Activated naive CD8-positive, alpha-beta T cell treated with anti-CD3 and anti-CD28 coated beads for 36 hours (primary cell): ENCODE results near the gene TPRA1. TPM values are rescaled to one million over a fixed set of nuclear protein-coding genes. Genes with fewer than 3 reads are reported as not detected.

Experiments used
- DNase-seq: peaks from one replicate; pipeline ENCODE4 v3.0.0; 2021
- H3K27ac Mint-ChIP-seq: one replicate; pipeline ENCODE4 v1.8.0; 2022; ENCODE audit warnings: mild to moderate bottlenecking, moderate library complexity, mixed read lengths
- H3K27me3 Mint-ChIP-seq: one replicate; pipeline ENCODE4 v1.8.0; 2022; ENCODE audit warnings: mild to moderate bottlenecking, mixed read lengths
- H3K36me3 Mint-ChIP-seq: one replicate; pipeline ENCODE4 v1.8.0; 2021; ENCODE audit warnings: mild to moderate bottlenecking, mixed read lengths
- H3K4me1 Mint-ChIP-seq: one replicate; pipeline ENCODE4 v1.8.0; 2021; ENCODE audit warnings: mixed read lengths
- H3K4me3 Mint-ChIP-seq: one replicate; pipeline ENCODE4 v1.8.0; 2022; ENCODE audit warnings: mild to moderate bottlenecking, moderate library complexity, mixed read lengths
- H3K9me3 Mint-ChIP-seq: one replicate; pipeline ENCODE4 v1.8.0; 2022; ENCODE audit warnings: mixed read lengths
- total RNA-seq, 2 experiments: library from RNA; stranded (reverse); gene quantifications; one replicate each; pipeline ENCODE4 v1.2.3, GENCODE V29; 2021

Gene TPRA1
- total RNA-seq, 2 experiments from 2014 or later, result 29.4 to 32.3 TPM

DNA sequence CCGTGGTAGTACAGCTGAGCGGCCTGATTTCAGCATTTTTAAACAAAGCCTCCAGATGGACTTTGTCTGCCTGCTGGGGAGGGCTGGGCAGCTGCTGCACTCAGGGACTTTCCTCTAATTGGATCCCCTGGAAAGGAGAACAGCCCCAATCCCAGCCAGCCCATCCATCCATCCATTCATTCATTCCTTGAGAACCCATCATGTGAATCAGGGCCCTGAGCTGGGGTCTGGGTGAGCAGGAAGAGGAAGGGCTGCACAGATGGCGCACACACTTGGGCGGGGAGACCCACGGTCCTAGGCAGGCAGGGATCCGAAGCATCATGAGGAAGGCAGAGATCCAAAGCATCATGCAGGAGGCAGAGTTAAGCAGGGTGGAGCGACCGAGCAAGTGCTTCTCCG lies 45.7 kb downstream of the TPRA1 start:
- Mint-ChIP-seq H3K4me3 (no peak overlapping the region), H3K27me3 (no peaks in the 10 kb centered on the region), H3K27ac (no peak overlapping the region), H3K36me3 (no peaks in the 10 kb centered on the region), H3K9me3 (no peaks in the 10 kb centered on the region), H3K4me1 (peaks cover 9% of the 10 kb centered on the region)
- DNase-seq, result no peak

DNA sequence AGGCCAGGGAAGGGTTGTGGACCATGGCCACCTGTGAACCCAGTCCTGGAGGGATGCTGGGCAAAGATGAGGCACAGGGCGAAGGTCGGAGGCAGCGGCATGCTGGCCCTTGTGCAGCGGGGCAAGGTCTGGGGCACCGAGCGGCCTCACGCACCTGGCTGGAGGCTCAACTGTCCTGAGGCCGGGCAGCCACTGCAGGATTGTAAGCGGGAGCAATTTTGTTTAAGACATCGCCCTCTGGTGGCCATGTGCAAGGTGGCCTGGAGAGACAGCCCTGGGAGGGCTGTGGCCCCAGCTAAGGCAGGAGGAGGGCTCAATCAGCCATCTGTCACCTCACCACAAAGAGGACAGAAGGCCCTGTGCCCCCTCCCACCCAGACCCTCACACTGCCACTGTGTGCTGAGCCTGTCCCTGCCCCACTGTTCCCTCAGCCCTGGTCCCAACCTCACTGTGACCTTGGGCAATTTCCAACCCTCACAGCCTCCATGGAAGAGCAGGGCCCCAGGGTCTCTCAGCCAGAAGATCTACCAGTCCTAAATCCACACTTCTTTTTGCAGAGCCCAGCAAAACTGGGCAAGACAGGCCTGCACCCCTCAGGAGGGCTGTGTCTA lies 46.2 kb downstream of the TPRA1 start:
- no peaks in the 10 kb centered on the region for H3K27me3 Mint-ChIP-seq
- no peaks in the 10 kb centered on the region for H3K36me3 Mint-ChIP-seq
- H3K9me3 Mint-ChIP-seq, result no peaks in the 10 kb centered on the region
- peaks cover 9% of the 10 kb centered on the region for H3K4me1 Mint-ChIP-seq
- no peak overlapping the region for H3K27ac Mint-ChIP-seq
- DNase-seq, result peak; percentile 60
- H3K4me3 Mint-ChIP-seq, result no peak overlapping the region

DNA sequence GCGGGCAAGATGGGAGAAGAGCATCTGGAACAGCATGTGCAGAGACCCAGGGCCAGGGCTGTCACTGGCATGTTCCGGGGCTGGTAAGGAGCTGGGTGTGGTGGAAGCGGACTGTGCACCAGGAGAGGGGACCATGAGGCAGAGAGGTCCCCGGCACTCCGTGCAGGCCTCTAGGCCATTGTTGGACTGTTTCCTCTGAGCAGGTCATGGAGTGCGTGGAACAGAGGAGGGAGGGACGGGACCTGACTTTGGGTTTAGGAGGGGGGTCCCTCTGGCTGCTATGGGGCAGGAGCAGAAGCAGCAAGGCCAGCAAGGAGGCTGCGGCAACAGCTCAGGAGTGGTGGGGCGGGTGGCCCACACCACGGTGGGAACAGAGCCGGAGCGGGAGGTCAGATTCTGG lies 47.1 kb downstream of the TPRA1 start:
- no peaks in the 10 kb centered on the region for H3K27me3 Mint-ChIP-seq
- H3K36me3 Mint-ChIP-seq, result no peaks in the 10 kb centered on the region
- DNase-seq, result no peak
- H3K4me3 Mint-ChIP-seq, result no peak overlapping the region
- peaks cover 9% of the 10 kb centered on the region for H3K4me1 Mint-ChIP-seq
- H3K27ac Mint-ChIP-seq, result no peak overlapping the region
- H3K9me3 Mint-ChIP-seq, result no peaks in the 10 kb centered on the region

DNA sequence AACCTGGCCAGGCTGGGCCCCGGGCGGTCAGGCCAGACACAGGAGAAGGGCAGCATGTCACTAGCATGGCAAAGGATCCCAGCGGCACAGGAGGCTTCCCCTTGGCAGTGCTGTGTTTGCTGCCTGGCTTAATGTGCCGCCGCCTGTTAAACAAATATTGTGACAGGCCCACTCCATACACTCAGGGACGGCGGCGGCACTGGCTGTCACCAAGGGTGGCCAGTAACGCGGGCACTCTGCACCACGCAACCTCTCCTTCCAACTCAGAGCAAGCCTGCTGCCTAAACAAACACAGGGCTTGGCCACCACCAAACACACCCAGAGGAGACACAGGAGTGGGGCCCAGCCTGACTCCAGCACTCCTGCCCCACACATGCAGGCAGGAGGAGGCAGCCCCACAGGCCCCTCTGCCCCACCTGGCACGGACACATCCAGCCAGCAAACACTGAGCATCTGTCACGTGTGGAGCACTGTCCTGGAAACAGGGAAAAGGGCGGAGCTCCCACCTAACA lies 48.0 kb downstream of the TPRA1 start:
- DNase-seq, result no peak
- Mint-ChIP-seq H3K36me3 (no peaks in the 10 kb centered on the region), H3K9me3 (no peaks in the 10 kb centered on the region), H3K4me1 (peaks cover 5% of the 10 kb centered on the region), H3K4me3 (no peak overlapping the region), H3K27ac (no peak overlapping the region), H3K27me3 (no peaks in the 10 kb centered on the region)

- Mint-ChIP-seq H3K4me3 (no peak overlapping the region), H3K27ac (no peak overlapping the region), H3K27me3 (peaks cover 4% of the 10 kb centered on the region), H3K4me1 (no peaks in the 10 kb centered on the region), H3K9me3 (no peaks in the 10 kb centered on the region), H3K36me3 (no peaks in the 10 kb centered on the region)
- DNase-seq, result no peak
Observed at GRCh38 chr3:127541320-127541719, 49.2 kb downstream of the TPRA1 start.

DNA sequence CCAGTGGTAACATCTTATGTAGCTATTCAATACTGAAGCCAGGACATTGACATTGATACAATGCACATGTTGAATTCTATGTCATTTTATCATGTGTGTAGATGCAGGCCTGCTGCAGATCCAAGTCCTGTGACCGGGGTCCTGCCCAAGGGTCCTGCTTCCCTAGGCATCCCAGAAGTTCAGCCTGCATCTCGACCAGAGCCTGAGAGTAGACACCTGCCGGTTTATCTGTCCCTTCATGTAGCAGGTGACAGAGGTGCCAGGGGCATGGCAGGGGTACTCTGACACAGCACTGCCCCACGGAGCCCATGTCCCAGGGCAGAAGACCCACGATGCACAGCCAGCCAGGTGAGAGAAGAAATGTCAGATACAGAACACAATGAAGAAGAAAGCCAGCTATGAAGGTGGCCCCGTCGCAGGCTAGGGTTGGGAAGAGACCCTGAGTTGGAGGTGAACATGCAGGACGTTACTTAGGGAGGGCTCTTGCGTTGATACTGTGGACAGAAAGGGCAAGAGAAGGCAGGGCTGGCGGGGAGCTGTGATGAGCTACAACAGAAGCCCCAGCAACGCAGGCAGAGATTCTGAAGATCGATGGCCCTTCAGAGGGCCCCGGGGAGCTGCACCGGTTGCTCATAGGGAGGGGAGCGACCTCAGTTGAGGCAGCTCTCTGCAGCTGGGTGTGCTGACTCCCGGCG lies 51.0 kb downstream of the TPRA1 start:
- H3K36me3 Mint-ChIP-seq, result no peaks in the 10 kb centered on the region
- no peaks in the 10 kb centered on the region for H3K4me1 Mint-ChIP-seq
- no peak overlapping the region for H3K27ac Mint-ChIP-seq
- H3K27me3 Mint-ChIP-seq, result peaks cover 4% of the 10 kb centered on the region
- no peak overlapping the region for H3K4me3 Mint-ChIP-seq
- H3K9me3 Mint-ChIP-seq, result no peaks in the 10 kb centered on the region
- DNase-seq, result no peak

DNA sequence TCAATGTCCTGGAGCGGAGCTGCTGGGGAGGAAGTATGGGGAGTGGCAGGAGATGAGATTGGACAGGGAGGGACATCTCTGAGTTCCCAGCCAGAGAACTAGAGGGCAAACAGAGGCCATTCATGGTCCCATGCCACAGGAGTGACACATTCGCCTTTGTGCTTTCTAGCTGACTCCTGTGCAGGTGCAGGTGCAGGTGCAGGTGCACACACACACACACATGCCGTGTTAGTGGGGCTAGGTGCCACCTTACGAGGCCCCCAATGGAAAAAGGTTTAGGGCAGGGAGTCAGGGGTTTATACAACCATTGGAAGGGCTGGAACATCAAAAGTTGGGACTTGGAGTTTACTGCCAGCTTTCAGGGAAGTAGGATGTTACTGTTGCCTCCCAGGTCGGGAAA lies 52.0 kb downstream of the TPRA1 start:
- no peaks in the 10 kb centered on the region for H3K36me3 Mint-ChIP-seq
- H3K27me3 Mint-ChIP-seq, result peaks cover 4% of the 10 kb centered on the region
- DNase-seq, result no peak
- H3K4me1 Mint-ChIP-seq, result no peaks in the 10 kb centered on the region
- no peaks in the 10 kb centered on the region for H3K9me3 Mint-ChIP-seq
- H3K27ac Mint-ChIP-seq, result no peak overlapping the region
- no peak overlapping the region for H3K4me3 Mint-ChIP-seq

- Mint-ChIP-seq H3K4me1 (no peaks in the 10 kb centered on the region), H3K9me3 (no peaks in the 10 kb centered on the region), H3K27me3 (peaks cover 4% of the 10 kb centered on the region), H3K36me3 (no peaks in the 10 kb centered on the region), H3K27ac (no peak overlapping the region), H3K4me3 (no peak overlapping the region)
- DNase-seq, result no peak
Observed at GRCh38 chr3:127536830-127537812, 53.4 kb downstream of the TPRA1 start.

- H3K27me3 Mint-ChIP-seq, result peaks cover 4% of the 10 kb centered on the region
- no peak for DNase-seq
- H3K9me3 Mint-ChIP-seq, result no peaks in the 10 kb centered on the region
- H3K27ac Mint-ChIP-seq, result no peak overlapping the region
- no peaks in the 10 kb centered on the region for H3K4me1 Mint-ChIP-seq
- H3K36me3 Mint-ChIP-seq, result no peaks in the 10 kb centered on the region
- H3K4me3 Mint-ChIP-seq, result no peak overlapping the region
Observed at GRCh38 chr3:127535901-127536829, 54.4 kb downstream of the TPRA1 start.

DNA sequence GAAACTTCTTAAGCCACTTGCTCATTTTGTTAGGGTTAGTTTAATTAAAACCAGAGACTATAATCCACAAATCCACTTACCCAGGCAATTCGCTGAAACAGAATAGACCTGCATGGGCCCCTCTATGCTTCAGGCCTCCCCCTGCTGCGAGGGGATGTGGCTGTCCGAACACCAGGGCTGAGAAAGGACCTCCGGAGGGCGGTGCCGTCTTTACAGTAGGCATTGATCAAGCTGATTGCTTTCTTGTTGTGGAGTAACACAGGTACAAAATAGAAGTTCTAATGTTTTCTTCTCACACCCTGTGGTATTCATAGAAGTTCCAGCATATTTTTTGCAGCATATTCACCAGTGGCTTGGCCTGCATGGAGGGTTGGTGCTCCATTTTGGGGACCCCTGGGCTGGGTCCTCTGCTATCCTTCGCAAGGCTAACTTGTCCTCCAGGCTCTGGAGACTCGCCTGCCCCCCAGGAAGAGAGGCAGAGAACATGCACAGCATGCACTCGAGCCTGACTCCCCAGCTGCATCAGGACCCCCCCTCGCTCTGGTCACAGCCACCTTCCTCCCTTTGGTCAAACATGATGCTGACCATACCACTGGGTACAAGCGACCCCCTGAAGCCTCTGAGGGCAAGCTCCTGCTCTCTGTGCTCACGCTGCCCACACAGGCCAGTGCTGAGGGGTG lies 55.3 kb downstream of the TPRA1 start:
- no peaks in the 10 kb centered on the region for H3K9me3 Mint-ChIP-seq
- no peaks in the 10 kb centered on the region for H3K36me3 Mint-ChIP-seq
- no peaks in the 10 kb centered on the region for H3K4me1 Mint-ChIP-seq
- no peak overlapping the region for H3K27ac Mint-ChIP-seq
- H3K4me3 Mint-ChIP-seq, result no peak overlapping the region
- no peak for DNase-seq
- H3K27me3 Mint-ChIP-seq, result peaks cover 4% of the 10 kb centered on the region

DNA sequence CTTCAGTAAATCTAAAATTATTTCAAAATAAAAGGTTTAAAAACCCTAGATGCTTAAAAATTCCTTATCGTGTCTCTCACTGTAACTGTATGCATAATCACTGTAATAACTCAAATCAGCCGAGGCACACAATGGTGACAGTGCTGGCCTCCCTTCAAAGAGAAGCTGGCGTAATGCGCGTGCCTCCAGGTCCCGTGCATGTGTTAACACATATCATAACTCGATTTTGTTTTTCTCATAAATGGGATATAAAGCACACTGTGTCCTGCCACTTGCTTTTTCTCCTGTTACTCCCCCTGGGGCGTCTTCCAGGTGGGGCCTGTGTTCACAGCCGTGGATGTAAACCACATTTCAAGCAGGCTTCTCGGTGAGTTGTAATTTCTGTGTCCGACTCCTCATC lies 56.0 kb downstream of the TPRA1 start:
- Mint-ChIP-seq H3K4me1 (no peaks in the 10 kb centered on the region), H3K9me3 (no peaks in the 10 kb centered on the region), H3K27me3 (peaks cover 4% of the 10 kb centered on the region), H3K27ac (no peak overlapping the region), H3K4me3 (no peak overlapping the region), H3K36me3 (no peaks in the 10 kb centered on the region)
- DNase-seq, result no peak

GRCh38 chr3:127534161-127534451 lies 56.4 kb downstream of the TPRA1 start:
- no peaks in the 10 kb centered on the region for H3K4me1 Mint-ChIP-seq
- DNase-seq, result no peak
- peaks cover 4% of the 10 kb centered on the region for H3K27me3 Mint-ChIP-seq
- H3K36me3 Mint-ChIP-seq, result no peaks in the 10 kb centered on the region
- no peak overlapping the region for H3K27ac Mint-ChIP-seq
- H3K4me3 Mint-ChIP-seq, result no peak overlapping the region
- H3K9me3 Mint-ChIP-seq, result no peaks in the 10 kb centered on the region

DNA sequence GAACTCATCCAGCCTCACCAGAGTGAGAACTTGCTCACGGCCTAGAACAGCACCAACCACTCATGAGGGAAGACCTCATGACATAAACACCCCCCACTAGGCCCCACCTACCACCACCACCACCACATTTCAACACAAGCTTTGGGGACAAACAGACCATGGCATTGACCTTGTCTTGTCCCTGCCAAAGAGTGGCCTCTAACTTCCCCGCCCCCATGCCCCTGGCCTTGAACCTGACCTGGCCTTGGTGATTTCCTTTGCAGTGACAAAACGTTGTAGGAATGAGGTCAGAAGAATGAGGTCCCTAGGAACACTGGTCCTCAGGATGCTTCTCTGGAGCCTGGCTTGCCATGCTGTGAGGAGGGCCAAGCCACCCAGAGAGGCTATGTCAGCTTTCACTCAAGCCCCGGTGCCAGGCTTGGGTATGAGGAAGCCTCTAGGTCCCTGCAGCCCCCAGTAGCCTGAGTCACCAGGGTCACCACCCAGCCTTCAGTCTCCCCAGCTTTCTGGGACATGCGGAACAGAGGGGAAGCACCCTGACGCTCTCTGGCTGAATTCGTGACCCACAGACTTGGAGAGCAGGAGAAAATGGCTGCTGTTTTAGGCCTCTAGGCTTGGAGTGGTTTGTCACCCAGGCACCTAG lies 57.9 kb downstream of the TPRA1 start:
- no peak overlapping the region for H3K27ac Mint-ChIP-seq
- no peaks in the 10 kb centered on the region for H3K4me1 Mint-ChIP-seq
- H3K36me3 Mint-ChIP-seq, result no peaks in the 10 kb centered on the region
- no peaks in the 10 kb centered on the region for H3K9me3 Mint-ChIP-seq
- no peak overlapping the region for H3K4me3 Mint-ChIP-seq
- peaks cover 7% of the 10 kb centered on the region for H3K27me3 Mint-ChIP-seq
- no peak for DNase-seq

GRCh38 chr3:127531821-127532220 lies 58.7 kb downstream of the TPRA1 start:
- Mint-ChIP-seq H3K36me3 (no peaks in the 10 kb centered on the region), H3K4me1 (no peaks in the 10 kb centered on the region), H3K27ac (no peak overlapping the region), H3K4me3 (no peak overlapping the region), H3K27me3 (peaks cover 10% of the 10 kb centered on the region), H3K9me3 (no peaks in the 10 kb centered on the region)
- no peak for DNase-seq
